Measurements from ENCODE around the gene DNASE2.
"Not testable (repeated sequence)": the region's sequence is repeated elsewhere in the genome, so short reads cannot be mapped to it uniquely, and the experiment has no call there.

DNASE2 gene

DNA sequence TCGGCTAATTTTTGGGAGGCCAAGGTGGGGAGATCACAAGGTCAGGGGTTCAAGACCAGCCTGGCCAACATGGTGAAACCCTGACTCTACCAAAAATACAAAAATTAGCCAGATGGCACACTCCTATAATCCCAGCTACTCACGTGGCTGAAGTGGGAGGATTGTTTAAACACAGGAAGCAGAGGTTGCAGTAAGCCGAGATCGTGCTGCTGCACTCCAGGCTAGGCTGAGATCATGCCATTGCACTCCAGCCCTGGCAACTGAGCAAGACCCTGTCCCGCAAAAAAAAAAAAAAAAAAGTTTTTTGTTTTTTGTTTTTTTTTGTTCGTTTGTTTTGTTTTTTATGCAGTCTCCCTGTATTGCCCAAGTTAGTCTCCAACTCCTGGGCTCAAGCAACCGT, 21.7 kb downstream of the DNASE2 start:
- no peak for DNase-seq

GRCh38 chr19:12858041-12858928, 23.0 kb downstream of the DNASE2 start:
- no peak for DNase-seq

GRCh38 chr19:12856653-12857052, 24.6 kb downstream of the DNASE2 start:
- no peak for DNase-seq

- peak; percentile 74 for DNase-seq
Measured at GRCh38 chr19:12847159-12848139, 33.8 kb downstream of the DNASE2 start.

- DNase-seq = not testable (repeated sequence)
Measured at GRCh38 chr19:12846613-12847012, 34.6 kb downstream of the DNASE2 start.

DNA sequence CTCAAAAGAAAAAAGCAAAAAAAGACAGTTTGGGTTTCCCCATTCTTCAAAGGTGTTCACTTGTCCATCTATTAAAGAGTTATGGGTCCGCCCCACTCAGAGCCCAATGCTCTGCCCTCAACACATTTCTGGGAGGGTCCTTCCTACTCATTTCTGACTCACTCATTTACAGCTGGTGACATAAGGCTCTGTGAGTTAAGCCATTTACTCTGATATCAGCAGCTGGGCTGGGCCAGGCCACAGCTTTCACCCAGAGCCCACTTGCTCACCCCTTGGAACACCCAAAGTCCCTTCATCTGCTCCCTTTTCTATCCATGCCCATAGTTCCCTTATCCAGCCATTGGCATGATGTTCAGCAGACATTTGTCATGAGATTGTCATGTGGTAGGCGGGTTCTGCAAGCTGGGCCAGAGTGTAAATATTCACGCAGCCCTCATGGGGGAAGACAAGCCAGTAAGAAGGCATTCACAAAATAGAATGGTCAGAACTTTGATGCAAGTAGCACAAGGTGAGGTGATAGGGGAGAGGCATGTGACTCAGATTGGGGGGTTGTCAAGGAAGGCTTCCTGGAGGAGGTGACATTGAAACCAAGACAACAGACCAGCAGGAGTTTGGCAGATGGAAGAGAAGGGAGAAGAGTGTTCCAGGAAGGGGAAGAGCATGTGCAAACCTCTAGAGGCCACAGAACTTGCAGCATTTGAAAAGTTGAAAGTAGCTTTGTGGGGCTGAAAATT, 37.1 kb downstream of the DNASE2 start:
- no peak for DNase-seq

GRCh38 chr19:12843328-12843727, 37.9 kb downstream of the DNASE2 start:
- DNase-seq = no peak

DNA sequence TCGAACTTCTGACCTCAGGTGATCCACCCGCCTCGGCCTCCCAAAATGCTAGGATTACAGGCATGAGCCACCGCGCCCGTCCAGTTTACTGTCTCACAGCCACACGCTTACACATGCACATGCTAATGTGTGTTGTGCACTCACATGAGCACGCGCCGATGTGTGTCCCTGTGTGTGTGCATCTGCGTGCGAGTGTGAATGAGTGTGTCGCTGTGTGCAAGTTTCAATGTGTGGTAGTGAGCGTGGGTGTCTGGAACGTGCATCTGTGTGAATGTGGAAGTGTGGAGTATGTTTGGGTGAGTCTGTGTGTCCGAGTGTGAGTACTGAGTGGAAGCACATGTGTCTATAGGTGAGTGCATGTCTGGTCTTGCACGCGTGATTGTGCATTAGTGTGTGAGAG, 38.7 kb downstream of the DNASE2 start:
- DNase-seq = no peak

DNA sequence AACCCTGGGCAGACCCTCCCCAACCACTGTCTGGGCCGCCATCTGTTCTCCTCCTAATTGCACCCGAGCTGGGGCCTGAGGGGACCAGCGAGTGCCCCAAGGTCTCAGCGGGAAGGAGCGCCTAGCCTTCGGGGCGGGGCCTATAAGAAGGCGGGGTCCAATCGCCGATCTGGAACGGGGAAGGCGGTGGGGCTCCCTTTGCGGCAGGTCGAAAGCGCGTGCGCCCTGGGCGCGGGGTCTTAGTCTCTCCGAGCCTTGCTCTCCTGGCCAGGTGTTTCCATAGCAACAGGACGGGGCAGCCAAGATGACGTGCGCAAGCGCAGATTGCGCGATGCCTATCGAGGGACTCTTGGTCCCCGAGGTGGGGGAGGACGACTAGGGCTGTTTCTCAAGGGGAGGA, 40.2 kb downstream of the DNASE2 start:
- DNase-seq = no peak

DNA sequence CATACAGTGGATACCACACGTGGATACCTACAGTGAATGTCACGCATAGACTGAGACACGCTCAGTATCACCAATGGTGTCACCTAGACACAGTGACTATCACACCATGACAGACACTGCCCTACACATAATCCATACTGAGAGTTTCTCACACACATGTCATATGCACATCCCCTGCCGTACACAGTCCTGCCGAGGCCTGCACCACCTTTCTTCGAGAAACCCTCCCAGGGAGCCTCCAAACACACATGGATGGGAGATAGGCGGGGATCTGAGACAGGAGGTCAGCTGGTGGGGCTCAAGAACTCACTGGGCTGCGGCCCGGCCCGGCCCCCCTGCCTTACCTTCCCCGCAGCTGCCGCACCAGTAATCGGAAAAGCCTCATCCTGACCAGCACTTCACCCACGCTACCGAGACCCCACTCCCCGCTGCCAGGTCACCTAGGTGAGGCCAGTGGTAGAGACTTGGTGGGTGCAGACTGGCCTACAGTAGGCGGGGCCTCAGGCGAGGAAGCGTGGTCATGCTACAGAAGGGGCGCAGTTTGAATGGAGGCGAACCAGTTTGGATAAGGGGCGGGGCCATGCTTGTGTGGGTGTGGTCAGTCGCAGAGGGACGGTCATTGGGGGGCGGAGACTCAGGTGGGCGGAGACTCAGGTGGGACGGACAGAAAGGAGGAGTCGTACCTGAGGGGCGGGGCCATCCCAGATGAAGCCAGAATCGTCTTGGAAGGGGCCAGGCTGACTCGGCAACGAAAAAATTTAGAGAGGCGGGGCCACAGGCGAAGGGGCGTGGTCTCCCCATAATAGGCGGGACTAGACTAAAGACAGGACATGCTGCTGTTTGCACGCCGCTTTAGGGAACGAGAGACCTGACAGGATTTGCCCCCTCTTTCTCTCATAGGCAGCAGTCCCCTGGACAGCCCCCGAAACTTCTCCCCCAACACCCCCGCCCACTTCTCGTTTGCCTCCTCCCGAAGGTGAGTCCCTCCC, 40.9 kb downstream of the DNASE2 start:
- DNase-seq = no peak

DNA sequence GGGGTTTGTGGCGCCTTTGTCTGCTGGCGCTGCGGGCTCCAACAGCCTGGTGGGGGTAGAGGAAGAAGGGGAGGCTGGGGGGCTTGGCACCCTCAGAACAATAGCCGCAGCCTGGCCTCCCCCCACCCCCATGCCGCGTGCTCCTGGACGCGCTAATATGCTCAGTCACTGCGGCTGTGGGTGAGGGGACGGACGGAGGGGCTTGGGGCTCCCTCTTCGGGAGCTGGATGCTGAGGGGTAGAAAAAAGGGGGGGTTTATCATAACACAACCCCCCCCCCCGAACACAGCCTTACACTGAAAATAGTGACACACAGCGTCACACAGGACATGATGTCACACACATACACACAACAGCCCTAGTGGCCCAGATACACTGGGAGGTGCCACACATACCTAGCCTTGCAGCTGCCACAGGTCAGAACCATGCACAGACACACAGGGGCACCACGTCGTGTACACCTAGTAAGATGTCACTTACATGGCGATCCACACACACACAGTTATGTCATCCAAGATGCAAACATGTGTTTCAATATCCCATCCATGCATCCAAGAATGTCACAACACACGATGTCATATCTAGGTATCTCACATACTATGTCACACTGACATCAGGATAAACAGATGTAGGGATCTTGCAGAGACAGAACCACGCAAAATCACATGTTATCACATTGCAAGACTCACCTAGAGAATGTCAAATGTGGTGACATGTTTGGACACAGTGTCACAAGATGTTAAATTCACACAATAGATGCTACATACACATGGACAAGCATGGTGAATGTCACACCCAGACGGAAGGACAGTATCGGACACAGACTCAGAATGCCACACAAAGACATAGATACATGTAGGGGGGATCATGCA, 42.1 kb downstream of the DNASE2 start:
- no peak for DNase-seq

GRCh38 chr19:12838182-12838885, 42.9 kb downstream of the DNASE2 start, which contains the start of gene MAST1:
MAST1 (plus strand) TSS chr19:12838515; CDS start chr19:12838573, 58 bp downstream.
- no peak for DNase-seq

- no peak for DNase-seq
Measured at GRCh38 chr19:12837225-12837624, 44.0 kb downstream of the DNASE2 start.

DNA sequence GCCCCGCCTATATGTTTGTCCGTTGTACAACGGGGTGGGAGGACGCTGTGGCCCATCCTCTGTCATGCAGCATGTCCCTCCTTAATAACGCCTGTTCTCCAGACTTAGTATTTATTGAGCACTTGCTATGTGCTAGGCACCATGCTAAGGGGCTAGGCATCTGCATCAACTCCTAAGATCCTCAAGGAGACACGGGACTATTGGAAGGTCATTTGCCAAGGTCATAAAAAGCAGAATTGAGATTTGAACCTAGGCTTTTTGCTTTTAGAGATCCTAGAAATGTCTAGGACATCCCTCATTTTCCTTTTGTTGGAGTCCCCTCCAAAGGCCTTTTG, 44.8 kb downstream of the DNASE2 start:
- DNase-seq = no peak

- no peak for DNase-seq
Measured at GRCh38 chr19:12834976-12835757, 46.1 kb downstream of the DNASE2 start.

DNA sequence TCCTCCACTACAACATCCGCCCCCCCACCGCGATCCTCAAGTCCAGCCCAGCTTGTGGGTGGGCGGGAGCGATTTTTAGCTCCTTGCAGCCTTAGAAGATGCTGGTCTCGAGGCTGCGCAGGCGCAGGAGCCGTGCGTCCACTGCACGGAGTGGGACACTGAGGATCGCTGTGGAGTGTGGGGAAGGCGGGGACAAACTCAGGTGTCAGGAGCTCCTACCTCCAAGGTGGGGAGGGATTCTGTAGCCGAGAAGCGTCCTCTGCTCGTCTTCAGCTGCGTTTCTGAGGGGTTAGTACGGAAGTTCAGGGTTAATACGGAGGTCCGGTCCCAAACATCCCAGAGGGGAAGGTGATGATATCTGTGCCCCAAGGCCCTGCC, 46.7 kb downstream of the DNASE2 start, which contains the start of gene RTBDN:
TSS of gene RTBDN (minus strand) at position 14 of the 378 bp plus-strand sequence. CDS start 4,600 bp downstream, outside the sequence.
- no peak for DNase-seq

DNA sequence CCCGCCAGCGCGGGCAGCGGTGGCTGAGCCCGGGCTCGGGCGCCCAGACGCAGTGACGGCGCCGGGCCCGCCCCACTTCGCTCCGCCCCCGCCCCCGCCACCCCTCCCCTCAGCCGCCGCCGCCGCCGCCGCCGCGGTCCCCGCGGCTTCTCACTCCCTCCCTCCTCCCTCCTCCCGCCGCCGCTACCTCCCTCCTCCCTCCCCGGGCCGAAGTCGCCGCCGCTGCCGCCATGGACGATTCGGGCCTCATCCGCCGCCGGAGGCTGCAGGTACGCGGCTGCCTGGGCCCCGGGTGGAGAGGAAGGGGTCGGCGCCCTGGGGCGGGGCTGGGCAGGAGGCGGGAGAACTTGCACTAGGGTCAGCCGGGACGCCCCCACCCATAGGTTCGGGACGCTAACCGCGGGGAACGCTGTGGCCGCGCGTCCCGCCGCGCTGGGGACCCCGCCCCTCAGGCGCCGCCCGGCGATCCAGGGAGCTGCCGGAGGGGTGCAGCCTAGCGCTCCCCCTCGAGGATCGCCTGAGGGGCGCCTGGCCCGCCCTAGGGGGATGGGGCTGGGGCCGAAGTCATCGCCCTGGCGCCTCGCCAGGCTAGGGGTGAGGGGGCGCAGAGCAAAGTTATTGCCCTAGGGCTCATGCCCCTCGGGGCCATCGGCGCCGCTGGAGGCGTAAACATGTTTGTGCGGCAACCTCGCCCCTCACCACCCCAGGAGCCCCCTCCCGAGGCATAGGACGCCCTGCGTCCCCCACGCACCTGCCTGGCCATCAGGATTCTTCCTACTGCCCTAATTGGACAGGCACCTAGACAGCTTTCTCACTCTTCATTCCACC, 47.3 kb downstream of the DNASE2 start:
- DNase-seq = no peak

DNA sequence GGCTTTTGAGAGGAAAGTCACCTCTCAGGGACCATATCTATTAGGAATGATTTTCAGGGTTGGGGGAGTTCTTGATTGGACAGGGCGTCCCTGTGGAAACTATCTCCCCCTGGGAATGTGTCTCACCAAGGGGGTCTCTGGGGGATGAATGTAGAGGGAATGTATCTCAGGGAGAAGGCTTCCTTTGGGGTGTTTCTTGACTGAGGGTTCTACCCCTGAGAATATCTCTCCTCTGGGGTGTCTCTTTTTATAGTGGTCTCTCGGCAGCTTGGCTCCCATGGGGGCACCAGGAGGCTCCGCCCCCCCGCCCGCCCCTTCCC, 47.9 kb downstream of the DNASE2 start:
- DNase-seq = no peak

Measured in activated CD4-positive, alpha-beta T cell treated with anti-CD3 and anti-CD28 coated beads for 1 hour (primary cell).